Measurements from ENCODE around the gene PANK4.
A peak's percentile ranks its signal among the peaks of the same experiment; 100 is the strongest.
"Not testable (repeated sequence)": the region's sequence is repeated elsewhere in the genome, so short reads cannot be mapped to it uniquely, and the experiment has no call there.

Gene PANK4

GRCh38 chr1:2550309-2550861, 24.0 kb upstream of the PANK4 start:
- H3K79me2 ChIP-seq (ENCODE audit: low read length); H4K20me1 ChIP-seq (ENCODE audit: insufficient read depth, low read length); H3K4me3 ChIP-seq (ENCODE audit: low read length); H3K27me3 ChIP-seq (replicated peaks; ENCODE audit: insufficient read depth, low read length); H2AFZ ChIP-seq (ENCODE audit: low read length); H3K9ac ChIP-seq (ENCODE audit: low read length); H3K36me3 ChIP-seq (replicated peaks; ENCODE audit: insufficient read depth, low read length); H3K9me2 ChIP-seq (replicated peaks; ENCODE audit: insufficient read depth, low read length); H3K9me3 ChIP-seq (replicated peaks; ENCODE audit: insufficient read depth, low read length); H3K27ac ChIP-seq (ENCODE audit: low read length); H3K4me2 ChIP-seq (ENCODE audit: low read depth, low read length); DNase-seq: not testable (repeated sequence)
- Histone ChIP-seq H3K4me1 (ENCODE audit: low read length) (peaks cover 26% of the 10 kb centered on the region), H3F3A (ENCODE audit: insufficient read depth, low read length) (peaks cover 36% of the 10 kb centered on the region)

GRCh38 chr1:2549367-2550029, 23.1 kb upstream of the PANK4 start:
- H3K27ac ChIP-seq (ENCODE audit: low read length), result peak overlapping the region; percentile 98
- not testable (repeated sequence) for H3K79me2 ChIP-seq (ENCODE audit: low read length); H3K36me3 ChIP-seq (replicated peaks; ENCODE audit: insufficient read depth, low read length); H2AFZ ChIP-seq (ENCODE audit: low read length); H3K9me2 ChIP-seq (replicated peaks; ENCODE audit: insufficient read depth, low read length); H3K27me3 ChIP-seq (replicated peaks; ENCODE audit: insufficient read depth, low read length); DNase-seq; H3K9me3 ChIP-seq (replicated peaks; ENCODE audit: insufficient read depth, low read length); H4K20me1 ChIP-seq (ENCODE audit: insufficient read depth, low read length)
- H3K4me1 ChIP-seq (ENCODE audit: low read length), result peaks cover 20% of the 10 kb centered on the region
- peak overlapping the region; percentile 88 for H3K9ac ChIP-seq (ENCODE audit: low read length)
- peak overlapping the region; percentile 100 for H3K4me2 ChIP-seq (ENCODE audit: low read depth, low read length)
- peaks cover 36% of the 10 kb centered on the region for H3F3A ChIP-seq (ENCODE audit: insufficient read depth, low read length)
- H3K4me3 ChIP-seq (ENCODE audit: low read length), result peak overlapping the region; percentile 48

- Histone ChIP-seq H3K36me3 (replicated peaks; ENCODE audit: insufficient read depth, low read length) (no peaks in the 10 kb centered on the region), H3K27me3 (replicated peaks; ENCODE audit: insufficient read depth, low read length) (no peaks in the 10 kb centered on the region), H3K27ac (ENCODE audit: low read length) (peak overlapping the region; percentile 98), H3K9me3 (replicated peaks; ENCODE audit: insufficient read depth, low read length) (no peaks in the 10 kb centered on the region), H3K4me3 (ENCODE audit: low read length) (peak overlapping the region; percentile 73), H3F3A (ENCODE audit: insufficient read depth, low read length) (peaks cover 36% of the 10 kb centered on the region), H3K4me2 (ENCODE audit: low read depth, low read length) (peak overlapping the region; percentile 100), H3K9me2 (replicated peaks; ENCODE audit: insufficient read depth, low read length) (no peaks in the 10 kb centered on the region), H3K79me2 (ENCODE audit: low read length) (0 out of 2 replicates have a peak, but pooled peaks cover 3% of the 10 kb centered on the region), H3K4me1 (ENCODE audit: low read length) (peaks cover 20% of the 10 kb centered on the region), H4K20me1 (ENCODE audit: insufficient read depth, low read length) (no peaks in the 10 kb centered on the region), H2AFZ (ENCODE audit: low read length) (peak overlapping the region; percentile 47; the same call in 1 of the 2 replicates), H3K9ac (ENCODE audit: low read length) (peak overlapping the region; percentile 88)
- peak; percentile 90 for DNase-seq
- peak; percentile 97 for TF ChIP-seq CTCF (IDR thresholded peaks at IDR 0.05; ENCODE audit: low read length)
- no peak for TF ChIP-seq EZH2 (optimal IDR thresholded peaks at IDR 0.05; ENCODE audit: low read depth, low read length)
- TF ChIP-seq EZH2phosphoT487 (IDR thresholded peaks at IDR 0.05; ENCODE audit: low read length), result no peak
Measured at GRCh38 chr1:2548068-2548589, 21.7 kb upstream of the PANK4 start.

GRCh38 chr1:2547210-2548067, 21.0 kb upstream of the PANK4 start:
- no peaks in the 10 kb centered on the region for H3K36me3 ChIP-seq (replicated peaks; ENCODE audit: insufficient read depth, low read length)
- H3K9me2 ChIP-seq (replicated peaks; ENCODE audit: insufficient read depth, low read length), result no peaks in the 10 kb centered on the region
- H3K9me3 ChIP-seq (replicated peaks; ENCODE audit: insufficient read depth, low read length), result no peaks in the 10 kb centered on the region
- H3K4me1 ChIP-seq (ENCODE audit: low read length), result peaks cover 20% of the 10 kb centered on the region
- no peaks in the 10 kb centered on the region for H3K27me3 ChIP-seq (replicated peaks; ENCODE audit: insufficient read depth, low read length)
- H3K4me3 ChIP-seq (ENCODE audit: low read length), result peak overlapping the region; percentile 73
- H3K4me2 ChIP-seq (ENCODE audit: low read depth, low read length), result peak overlapping the region; percentile 100
- H3K27ac ChIP-seq (ENCODE audit: low read length), result peak overlapping the region; percentile 98
- no peak overlapping the region for H2AFZ ChIP-seq (ENCODE audit: low read length)
- TF ChIP-seq CTCF (IDR thresholded peaks at IDR 0.05; ENCODE audit: low read length) (no peak), EZH2phosphoT487 (IDR thresholded peaks at IDR 0.05; ENCODE audit: low read length) (no peak), EZH2 (optimal IDR thresholded peaks at IDR 0.05; ENCODE audit: low read depth, low read length) (no peak)
- no peaks in the 10 kb centered on the region for H4K20me1 ChIP-seq (ENCODE audit: insufficient read depth, low read length)
- 0 out of 2 replicates have a peak, but pooled peaks cover 3% of the 10 kb centered on the region for H3K79me2 ChIP-seq (ENCODE audit: low read length)
- peaks cover 36% of the 10 kb centered on the region for H3F3A ChIP-seq (ENCODE audit: insufficient read depth, low read length)
- H3K9ac ChIP-seq (ENCODE audit: low read length), result peak overlapping the region; percentile 88; the same call in 1 of the 2 replicates
- peak; percentile 15 for DNase-seq

Data from MM.1S (cell line).